H9 (cell line): Measurements from ENCODE around the gene IFT57. TPM values are rescaled to one million over a fixed set of nuclear protein-coding genes. Genes with fewer than 3 reads are reported as not detected.

Source experiments
- DNase-seq: peaks from one replicate; pipeline ENCODE4 v3.0.0-alpha.2; 2017
- H2AFZ ChIP-seq: one replicate; pipeline ENCODE4 v1.6.1; 2013; ENCODE audit warnings: mild to moderate bottlenecking, low read length, control low read depth, moderate library complexity
- H2AK5ac ChIP-seq: 2 replicates; pipeline ENCODE4 v1.6.1; 2013; ENCODE audit warnings: low read length, control low read depth, mixed read lengths; ENCODE audit not compliant: insufficient read length
- H2BK120ac ChIP-seq: one replicate; pipeline ENCODE4 v1.6.1; 2013; ENCODE audit warnings: low read depth, mild to moderate bottlenecking, low read length, control low read depth, inconsistent platforms; ENCODE audit not compliant: poor library complexity, severe bottlenecking
- H2BK12ac ChIP-seq: 2 replicates; pipeline ENCODE4 v1.6.1; 2013; ENCODE audit warnings: low read length, control low read depth, mixed read lengths, low read depth; ENCODE audit not compliant: insufficient read length
- H2BK15ac ChIP-seq: 2 replicates; pipeline ENCODE4 v1.6.1; 2013; ENCODE audit warnings: low read depth, low read length, control low read depth
- H2BK20ac ChIP-seq: one replicate; pipeline ENCODE4 v1.6.1; 2013; ENCODE audit warnings: low read depth, mild to moderate bottlenecking, low read length, control low read depth, inconsistent platforms; ENCODE audit not compliant: poor library complexity, severe bottlenecking
- H2BK5ac ChIP-seq: 2 replicates; pipeline ENCODE4 v1.6.1; 2013; ENCODE audit warnings: low read length, control low read depth, mixed read lengths; ENCODE audit not compliant: insufficient read length
- H3K14ac ChIP-seq: 2 replicates; pipeline ENCODE4 v1.6.1; 2013; ENCODE audit warnings: low read length, control low read depth; ENCODE audit not compliant: insufficient read depth
- H3K18ac ChIP-seq: 2 replicates; pipeline ENCODE4 v1.6.1; 2013; ENCODE audit warnings: low read depth, mild to moderate bottlenecking, mixed read lengths, low read length, control low read depth; ENCODE audit not compliant: insufficient read length
- H3K23ac ChIP-seq: 2 replicates; pipeline ENCODE4 v1.6.1; 2013; ENCODE audit warnings: low read length, control low read depth, mixed read lengths, low read depth; ENCODE audit not compliant: insufficient read length
- H3K23me2 ChIP-seq: 2 replicates; pipeline ENCODE4 v1.6.1; 2013; ENCODE audit warnings: low read depth, mild to moderate bottlenecking, mixed read lengths, low read length, control low read depth; ENCODE audit not compliant: insufficient read length, poor library complexity, severe bottlenecking
- H3K27ac ChIP-seq: 2 replicates; pipeline ENCODE4 v1.5.1; 2013; ENCODE audit warnings: low read length, control low read depth, mixed read lengths, low read depth; ENCODE audit not compliant: insufficient read length
- H3K27me3 ChIP-seq: 2 replicates; pipeline ENCODE4 v1.6.1; 2013; ENCODE audit warnings: low read length, control low read depth, inconsistent platforms; ENCODE audit not compliant: insufficient read depth
- H3K4ac ChIP-seq: 2 replicates; pipeline ENCODE4 v1.6.1; 2013; ENCODE audit warnings: low read depth, mild to moderate bottlenecking, control low read depth, inconsistent platforms, low read length, moderate library complexity
- H3K4me1 ChIP-seq: 2 replicates; pipeline ENCODE4 v1.6.1; 2013; ENCODE audit warnings: low read length, control low read depth, inconsistent platforms; ENCODE audit not compliant: insufficient read depth
- H3K4me2 ChIP-seq: 2 replicates; pipeline ENCODE4 v1.6.1; 2013; ENCODE audit warnings: low read length, control low read depth, mixed read lengths; ENCODE audit not compliant: insufficient read length, insufficient read depth
- H3K56ac ChIP-seq: 2 replicates; pipeline ENCODE4 v1.6.1; 2013; ENCODE audit warnings: low read depth, mild to moderate bottlenecking, mixed read lengths, low read length, control low read depth; ENCODE audit not compliant: insufficient read length
- H3K79me1 ChIP-seq: 2 replicates; pipeline ENCODE4 v1.6.1; 2013; ENCODE audit warnings: low read depth, mild to moderate bottlenecking, moderate library complexity, low read length, control low read depth, inconsistent platforms; ENCODE audit not compliant: insufficient read depth, poor library complexity, severe bottlenecking
- H3K79me2 ChIP-seq: 2 replicates; pipeline ENCODE4 v1.6.1; 2013; ENCODE audit warnings: low read length, control low read depth, inconsistent platforms; ENCODE audit not compliant: insufficient read depth
- H3K9ac ChIP-seq: 2 replicates; pipeline ENCODE4 v1.6.1; 2013; ENCODE audit warnings: low read length, control low read depth, mixed read lengths; ENCODE audit not compliant: insufficient read length; ENCODE audit errors: extremely low read depth
- H3K9me3 ChIP-seq: one replicate; pipeline ENCODE4 v1.6.1; 2013; ENCODE audit warnings: low read depth, low read length, inconsistent platforms; ENCODE audit not compliant: control insufficient read depth
- H3T11ph ChIP-seq: one replicate; pipeline ENCODE4 v1.6.1; 2013; ENCODE audit warnings: mild to moderate bottlenecking, low read length, control low read depth, inconsistent platforms
- H4K20me1 ChIP-seq: one replicate; pipeline ENCODE4 v1.6.1; 2013; ENCODE audit not compliant: control insufficient read depth, insufficient read length, insufficient read depth
- H4K5ac ChIP-seq: 2 replicates; pipeline ENCODE4 v1.6.1; 2013; ENCODE audit warnings: low read depth, mild to moderate bottlenecking, mixed read lengths, low read length, control low read depth; ENCODE audit not compliant: insufficient read length
- H4K8ac ChIP-seq: replicated peaks from 2 replicates; pipeline ENCODE4 v1.6.1; 2013; ENCODE audit warnings: low read length, control low read depth, mixed read lengths, low read depth; ENCODE audit not compliant: insufficient read length
- H4K91ac ChIP-seq: 2 replicates; pipeline ENCODE4 v1.6.1; 2013; ENCODE audit warnings: low read depth, mild to moderate bottlenecking, moderate library complexity, mixed read lengths, low read length, control low read depth; ENCODE audit not compliant: insufficient read length
- H3K27ac Mint-ChIP-seq, 3 experiments: 2 replicates in 2 of 3; 3 replicates in 1 of 3; pipeline ENCODE4 v1.8.0; 2020 to 2021; ENCODE audit warnings: mixed read lengths in 3 of 3, mild to moderate bottlenecking in 1 of 3, moderate library complexity in 1 of 3
- H3K27me3 Mint-ChIP-seq: 2 replicates; pipeline ENCODE4 v1.8.0; 2021; ENCODE audit warnings: low read depth, mild to moderate bottlenecking, moderate library complexity, mixed read lengths
- H3K36me3 Mint-ChIP-seq, 3 experiments: 2 replicates in 2 of 3; 3 replicates in 1 of 3; pipeline ENCODE4 v1.8.0; 2020 to 2021; ENCODE audit warnings: low read depth in 3 of 3, mixed read lengths in 3 of 3; ENCODE audit not compliant: insufficient read depth in 1 of 3
- H3K4me1 Mint-ChIP-seq, 2 experiments: 2 replicates each; pipeline ENCODE4 v1.8.0; 2020; ENCODE audit warnings: mixed read lengths in 2 of 2
- H3K4me3 Mint-ChIP-seq, 2 experiments: 2 replicates in 1 of 2; 3 replicates in 1 of 2; pipeline ENCODE4 v1.8.0; 2020 to 2021; ENCODE audit warnings: mild to moderate bottlenecking in 2 of 2, mixed read lengths in 2 of 2, moderate library complexity in 1 of 2
- H3K9me3 Mint-ChIP-seq, 2 experiments: 2 replicates in 1 of 2; 3 replicates in 1 of 2; pipeline ENCODE4 v1.8.0; 2020; ENCODE audit warnings: mild to moderate bottlenecking in 2 of 2, mixed read lengths in 2 of 2, moderate library complexity in 1 of 2
- WGBS: extraction: QIAGEN DNeasy Blood & Tissue Kit; methylation state at CpG from one replicate; pipeline ENCODE4 v1.1.7; 2013; ENCODE audit warnings: missing lambda C conversion rate, low lambda C conversion rate, mixed read lengths; ENCODE audit not compliant: insufficient read length; ENCODE audit errors: extremely low coverage; 5-methylcytosine and 5-hydroxymethylcytosine counted together
- total RNA-seq: library from RNA; stranded (reverse); gene quantifications from 2 replicates; pipeline ENCODE4 v1.2.1, GENCODE V29; 2021
- TF ChIP-seq, protein P1 (sequence below): fragments of 200-600 bp; sonication (generic); conservative IDR thresholded peaks from 3 replicates; pipeline ENCODE4 v1.8.0; 2021; ENCODE audit warnings: antibody characterized with exemption, mild to moderate bottlenecking

The IFT57 gene
- total RNA-seq, 1 experiment from 2014 or later = 21.4 TPM

- Histone ChIP-seq H3K79me1 (no peaks in the 10 kb centered on the region), H3K27ac (no peak overlapping the region), H2AK5ac (no peak overlapping the region), H3K4me2 (no peak overlapping the region), H2BK20ac (no peak overlapping the region), H3K27me3 (no peaks in the 10 kb centered on the region), H2BK120ac (no peak overlapping the region), H3K14ac (no peak overlapping the region), H2BK12ac (no peak overlapping the region), H4K91ac (no peak overlapping the region), H3K9me3 (no peaks in the 10 kb centered on the region), H4K8ac (no peak overlapping the region), H4K5ac (no peak overlapping the region), H3K79me2 (no peaks in the 10 kb centered on the region), H2BK5ac (no peak overlapping the region), H3K18ac (no peak overlapping the region), H3K56ac (no peak overlapping the region), H3K4ac (no peak overlapping the region), H3K23me2 (no peaks in the 10 kb centered on the region), H3K23ac (no peak overlapping the region), H3K9ac (no peak overlapping the region), H3K4me1 (no peaks in the 10 kb centered on the region), H2AFZ (no peak overlapping the region), H4K20me1 (no peaks in the 10 kb centered on the region), H3T11ph (no peak overlapping the region), H2BK15ac (no peak overlapping the region)
- no CpG with 5 or more reads among the region's 2 CpGs for WGBS
- peaks cover 7 to 8% of the 10 kb centered on the region in 2 experiments for H3K4me1 Mint-ChIP-seq
- H3K27ac Mint-ChIP-seq = no peak overlapping the region
- no peak overlapping the region for H3K4me3 Mint-ChIP-seq
- no peaks in the 10 kb centered on the region for H3K9me3 Mint-ChIP-seq
- no peak for DNase-seq
- no peaks in the 10 kb centered on the region for H3K36me3 Mint-ChIP-seq
- TF ChIP-seq, protein P1, sequence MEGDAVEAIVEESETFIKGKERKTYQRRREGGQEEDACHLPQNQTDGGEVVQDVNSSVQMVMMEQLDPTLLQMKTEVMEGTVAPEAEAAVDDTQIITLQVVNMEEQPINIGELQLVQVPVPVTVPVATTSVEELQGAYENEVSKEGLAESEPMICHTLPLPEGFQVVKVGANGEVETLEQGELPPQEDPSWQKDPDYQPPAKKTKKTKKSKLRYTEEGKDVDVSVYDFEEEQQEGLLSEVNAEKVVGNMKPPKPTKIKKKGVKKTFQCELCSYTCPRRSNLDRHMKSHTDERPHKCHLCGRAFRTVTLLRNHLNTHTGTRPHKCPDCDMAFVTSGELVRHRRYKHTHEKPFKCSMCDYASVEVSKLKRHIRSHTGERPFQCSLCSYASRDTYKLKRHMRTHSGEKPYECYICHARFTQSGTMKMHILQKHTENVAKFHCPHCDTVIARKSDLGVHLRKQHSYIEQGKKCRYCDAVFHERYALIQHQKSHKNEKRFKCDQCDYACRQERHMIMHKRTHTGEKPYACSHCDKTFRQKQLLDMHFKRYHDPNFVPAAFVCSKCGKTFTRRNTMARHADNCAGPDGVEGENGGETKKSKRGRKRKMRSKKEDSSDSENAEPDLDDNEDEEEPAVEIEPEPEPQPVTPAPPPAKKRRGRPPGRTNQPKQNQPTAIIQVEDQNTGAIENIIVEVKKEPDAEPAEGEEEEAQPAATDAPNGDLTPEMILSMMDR = no peak
- H3K27me3 Mint-ChIP-seq = no peaks in the 10 kb centered on the region
Observed at GRCh38 chr3:108171106-108171505, 51.1 kb downstream of the IFT57 start.
